SK-MEL-5 (cell line): Measurements from ENCODE around the gene SLC31A1. TPM values are rescaled to one million over a fixed set of nuclear protein-coding genes. Genes with fewer than 3 reads are reported as not detected.
"Not testable (repeated sequence)": the region's sequence is repeated elsewhere in the genome, so short reads cannot be mapped to it uniquely, and the experiment has no call there.

Source experiments
- DNase-seq: peaks from one replicate; pipeline ENCODE4 v3.0.0-alpha.2; 2016; ENCODE audit warnings: low read depth, low spot score
- in situ Hi-C: cut with HindIII; loops from 2 replicates; pipeline ENCODE4 v1.10.0; 2016; ENCODE audit warnings: low sequenced_read_pairs, high pct_unique_total_duplicates, low pct_unique_long_range_greater_than_20kb
- total RNA-seq: library from RNA; depleted of rRNA; stranded (reverse); fragments of >200 nt; shearing (Covaris generic); gene quantifications from 2 replicates; pipeline ENCODE4 v1.2.3, GENCODE V29; 2014

The SLC31A1 gene
- total RNA-seq, 1 experiment from 2014 or later: 104 TPM

DNA sequence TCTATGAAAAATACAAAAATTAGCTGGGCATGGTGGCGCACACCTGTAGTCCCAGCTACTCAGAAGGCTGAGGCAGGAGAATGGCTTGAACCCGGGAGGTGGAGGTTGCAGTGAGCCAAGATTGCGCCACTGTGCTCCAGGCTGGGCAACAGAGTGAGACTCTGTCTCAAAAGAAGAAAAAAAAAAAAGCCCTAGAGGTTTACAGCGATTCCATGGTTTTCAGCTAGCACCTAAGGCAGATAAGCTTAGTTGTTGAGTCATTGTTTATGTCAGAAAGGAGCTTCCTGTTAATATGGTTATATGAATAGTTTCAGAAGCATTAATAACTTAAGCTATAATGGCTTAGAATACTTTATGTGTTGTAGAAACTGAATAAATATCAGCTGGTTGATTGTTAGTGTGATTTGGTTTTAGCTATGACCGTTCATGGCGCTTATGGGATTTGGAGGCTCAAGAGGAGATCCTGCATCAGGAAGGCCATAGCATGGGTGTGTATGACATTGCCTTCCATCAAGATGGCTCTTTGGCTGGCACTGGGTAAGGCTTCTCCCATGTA lies 68.8 kb downstream of the SLC31A1 start:
- in situ Hi-C loops: no loop called here
- DNase-seq: no peak

GRCh38 chr9:113293285-113293878 lies 72.0 kb downstream of the SLC31A1 start:
- DNase-seq: no peak
- in situ Hi-C loops: no loop called here

- DNase-seq, in situ Hi-C loops: not testable (repeated sequence)
Observed at GRCh38 chr9:113296247-113296646, 74.9 kb downstream of the SLC31A1 start.

- in situ Hi-C loops: no loop called here
- DNase-seq: no peak
Observed at GRCh38 chr9:113296796-113297558, 75.6 kb downstream of the SLC31A1 start.

DNA sequence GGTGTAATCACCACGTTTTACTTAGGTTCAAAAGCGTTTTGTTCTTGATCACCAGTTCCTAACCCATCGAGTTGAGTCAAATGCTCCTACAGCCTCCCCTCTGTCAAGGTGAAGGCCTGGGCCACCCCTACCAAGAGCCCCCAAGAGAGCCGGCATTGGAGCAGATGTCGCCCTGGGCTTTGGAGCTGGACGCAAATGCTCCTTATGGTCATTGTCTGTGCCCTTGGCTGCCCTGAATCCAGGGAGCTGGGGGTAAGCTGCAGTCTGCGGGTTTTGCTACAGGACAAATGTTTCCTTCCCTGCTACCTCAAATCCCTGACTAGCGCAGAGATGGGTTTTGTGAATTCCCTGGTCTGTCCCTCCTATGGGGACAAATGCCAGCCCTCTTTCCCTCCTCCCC lies 77.0 kb downstream of the SLC31A1 start:
- in situ Hi-C loops: no loop called here
- no peak for DNase-seq

- DNase-seq: no peak
- in situ Hi-C loops: no loop called here
Observed at GRCh38 chr9:113298924-113299770, 77.8 kb downstream of the SLC31A1 start.

DNA sequence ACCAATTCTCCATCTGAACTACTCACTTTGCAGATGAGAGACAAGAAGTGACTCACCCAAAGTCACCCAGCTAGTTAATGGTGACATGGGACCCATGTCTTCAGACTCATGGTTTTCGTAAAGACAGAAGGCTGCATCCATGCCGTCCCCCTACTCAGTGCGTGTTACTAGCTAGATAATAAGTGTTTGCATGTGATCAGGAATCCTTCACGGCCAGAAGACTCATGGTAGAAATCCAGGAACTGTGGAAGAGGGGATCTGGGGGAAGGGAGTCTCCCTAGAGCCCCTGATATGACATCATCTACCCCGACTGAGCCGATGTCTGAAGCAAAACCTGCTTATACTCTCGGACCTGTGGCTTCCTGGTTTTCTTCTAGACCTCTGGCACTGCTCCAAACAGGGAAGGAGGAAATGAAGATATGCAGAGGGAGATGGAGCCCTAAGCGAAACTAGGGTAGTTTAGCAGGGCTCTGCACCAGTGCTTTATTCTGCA lies 78.5 kb downstream of the SLC31A1 start:
- no peak for DNase-seq
- in situ Hi-C loops: no loop called here

DNA sequence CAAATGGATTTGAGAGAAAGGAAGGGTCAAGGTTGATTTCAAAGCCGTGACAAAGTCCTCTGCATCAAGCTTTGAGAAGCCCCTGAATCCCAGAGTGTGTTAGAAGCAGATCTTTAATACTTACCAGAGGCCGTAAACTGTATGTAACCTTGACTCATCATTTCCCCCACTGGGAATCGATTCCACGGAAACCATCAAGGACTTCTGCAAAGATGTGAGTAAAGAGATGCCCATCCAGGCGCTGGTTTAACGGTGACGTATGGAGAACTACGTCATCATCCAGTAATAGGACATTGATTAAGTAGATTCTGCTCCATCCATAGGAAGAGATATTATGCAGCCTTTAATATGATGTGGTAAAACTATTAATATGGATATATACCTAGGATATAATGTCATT lies 80.2 kb downstream of the SLC31A1 start:
- in situ Hi-C loops: no loop called here
- DNase-seq: no peak

GRCh38 chr9:113302792-113303418 lies 81.6 kb downstream of the SLC31A1 start, which contains the start of gene RNF183:
Gene RNF183 (minus strand): TSS chr9:113303376. CDS start chr9:113298184, 5,192 bp downstream.
- in situ Hi-C loops: no loop called here
- DNase-seq: no peak

GRCh38 chr9:113306566-113306965 lies 85.2 kb downstream of the SLC31A1 start:
- in situ Hi-C loops: no loop called here

DNA sequence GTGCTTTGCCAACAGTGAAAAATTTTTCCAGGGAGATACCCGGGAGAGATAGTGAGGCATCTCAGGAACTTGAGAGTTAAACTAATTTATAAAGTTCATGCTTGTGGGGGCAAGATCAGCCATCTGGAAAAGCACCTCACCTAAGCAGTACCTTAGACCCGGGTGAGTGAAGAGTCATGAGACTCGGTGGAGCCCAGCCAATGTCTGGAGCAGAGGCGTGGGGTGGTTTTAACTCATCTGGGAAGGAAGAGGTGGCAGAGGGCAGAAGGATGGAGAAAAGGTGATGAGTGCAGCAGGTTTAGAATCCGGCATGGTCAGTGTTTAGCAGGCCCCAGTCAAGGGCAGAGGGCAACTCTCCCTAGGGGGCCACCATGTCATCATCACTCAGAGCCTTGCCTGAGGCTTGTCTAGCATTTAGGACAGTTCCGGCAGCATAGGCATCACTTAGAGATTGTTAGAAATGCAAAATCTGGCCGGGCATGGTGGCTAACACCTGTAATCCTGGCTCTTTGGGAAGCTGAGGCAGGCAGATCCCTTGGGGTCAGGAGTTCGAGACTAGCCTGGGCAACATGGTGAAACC lies 86.1 kb downstream of the SLC31A1 start:
- in situ Hi-C loops: no loop called here
- DNase-seq: no peak

More at GRCh38 chr9:113306566-113306965, 85.2 kb downstream of the SLC31A1 start:
- no peak for DNase-seq

DNA sequence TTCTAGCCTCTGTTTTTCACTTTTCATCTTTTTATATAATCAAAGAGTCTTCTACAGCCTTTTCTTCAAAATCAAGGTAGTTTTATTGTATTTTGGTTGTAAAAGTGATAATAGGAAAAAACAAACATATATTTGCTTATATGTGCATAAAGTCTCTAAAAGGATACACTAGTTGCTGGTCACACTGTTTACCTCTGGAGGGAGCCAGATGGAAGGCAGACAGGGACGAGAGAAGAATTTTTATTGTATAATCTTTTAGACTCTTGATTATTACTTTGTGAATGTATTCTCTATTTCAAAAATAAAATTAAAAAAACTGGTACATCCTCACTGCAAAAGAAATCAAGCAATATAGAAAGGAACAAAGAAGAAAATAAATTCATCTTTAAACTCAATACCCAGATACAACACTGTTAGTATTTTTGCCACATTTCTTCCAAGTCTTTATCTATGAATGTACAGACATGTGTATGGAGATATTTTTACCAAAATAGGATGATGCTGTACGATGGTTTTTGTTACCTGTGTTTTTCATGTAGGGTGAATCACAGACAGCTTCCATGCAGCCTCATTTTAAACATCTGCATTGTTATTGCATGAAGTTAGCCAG lies 88.0 kb downstream of the SLC31A1 start:
- in situ Hi-C loops: no loop called here
- DNase-seq: peak; percentile 77

DNA sequence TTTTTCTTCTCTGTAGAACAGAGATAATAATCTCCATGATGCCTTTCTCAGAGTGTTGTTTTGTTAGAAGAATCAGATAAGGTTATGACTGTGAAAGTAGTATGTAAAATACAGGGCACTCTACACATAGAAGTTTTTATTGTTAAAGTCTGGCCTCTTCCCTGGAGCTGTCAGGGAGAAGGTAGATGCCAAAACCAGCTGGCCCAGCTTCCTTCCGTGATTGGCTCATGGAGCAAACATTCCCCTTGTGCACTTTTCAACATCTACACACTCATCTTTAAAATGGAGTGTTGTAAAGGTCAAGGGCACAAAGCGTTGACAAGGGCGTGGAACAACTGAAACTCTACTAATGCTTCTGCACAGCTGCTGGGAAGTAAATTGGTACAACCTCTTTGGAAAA lies 89.2 kb downstream of the SLC31A1 start:
- in situ Hi-C loops: no loop called here
- no peak for DNase-seq

- no peak for DNase-seq
- in situ Hi-C loops: no loop called here
Observed at GRCh38 chr9:113311961-113312360, 90.6 kb downstream of the SLC31A1 start.

DNA sequence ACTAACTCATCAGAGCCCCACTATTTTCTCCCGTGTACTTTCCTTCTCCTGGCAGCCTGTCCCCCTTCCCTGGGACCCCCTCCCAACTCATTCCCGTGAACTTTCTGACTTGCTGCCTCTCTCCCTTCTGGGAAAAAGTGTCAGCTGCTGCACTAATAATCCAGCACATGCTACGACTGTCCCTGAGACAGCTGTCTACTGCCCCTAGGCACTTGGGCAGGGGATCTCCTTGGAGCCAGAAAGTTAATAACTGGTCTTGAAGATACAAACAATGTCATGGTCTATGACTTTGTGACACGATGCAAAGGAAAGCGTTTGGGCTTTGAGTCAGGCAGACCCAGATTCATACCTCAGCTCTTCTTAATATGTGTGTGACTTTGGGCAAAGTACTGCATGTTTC lies 91.9 kb downstream of the SLC31A1 start:
- DNase-seq: no peak
- in situ Hi-C loops: no loop called here
